NCI-H2227 treated with DMSO at 0.1 percent for 48 hours (cell line): Measurements from ENCODE around the gene IFNL2.
"Not testable (repeated sequence)": the region's sequence is repeated elsewhere in the genome, so short reads cannot be mapped to it uniquely, and the experiment has no call there.

Source experiments
- DNase-seq: peaks from one replicate; lab custom pipeline; 2025; lab: John Stamatoyannopoulos, UW

The IFNL2 gene

DNA sequence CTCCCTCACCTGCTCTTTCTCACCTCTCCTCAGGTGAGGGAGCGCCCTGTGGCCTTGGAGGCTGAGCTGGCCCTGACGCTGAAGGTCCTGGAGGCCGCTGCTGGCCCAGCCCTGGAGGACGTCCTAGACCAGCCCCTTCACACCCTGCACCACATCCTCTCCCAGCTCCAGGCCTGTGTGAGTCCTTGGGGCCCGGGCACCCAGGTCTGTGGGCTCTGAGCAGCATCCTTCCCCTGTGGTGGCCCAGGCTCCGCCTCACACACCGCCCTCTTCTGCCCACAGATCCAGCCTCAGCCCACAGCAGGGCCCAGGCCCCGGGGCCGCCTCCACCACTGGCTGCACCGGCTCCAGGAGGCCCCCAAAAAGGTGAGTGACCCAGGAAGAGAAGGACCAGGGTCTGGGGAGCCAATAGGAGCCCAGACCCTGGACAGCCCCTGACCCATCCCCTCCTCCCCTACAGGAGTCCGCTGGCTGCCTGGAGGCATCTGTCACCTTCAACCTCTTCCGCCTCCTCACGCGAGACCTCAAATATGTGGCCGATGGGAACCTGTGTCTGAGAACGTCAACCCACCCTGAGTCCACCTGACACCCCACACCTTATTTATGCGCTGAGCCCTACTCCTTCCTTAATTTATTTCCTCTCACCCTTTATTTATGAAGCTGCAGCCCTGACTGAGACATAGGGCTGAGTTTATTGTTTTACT is 29.9 kb downstream of the IFNL2 start:
- no peak for DNase-seq

GRCh38 chr19:39299404-39299803 is 31.2 kb downstream of the IFNL2 start:
- no peak for DNase-seq

- DNase-seq: no peak
These were observed 31.6 kb downstream of the IFNL2 start for GRCh38 chr19:39299832-39300231.

- DNase-seq: no peak
These were observed 32.8 kb downstream of the IFNL2 start for GRCh38 chr19:39301021-39301420.

DNA sequence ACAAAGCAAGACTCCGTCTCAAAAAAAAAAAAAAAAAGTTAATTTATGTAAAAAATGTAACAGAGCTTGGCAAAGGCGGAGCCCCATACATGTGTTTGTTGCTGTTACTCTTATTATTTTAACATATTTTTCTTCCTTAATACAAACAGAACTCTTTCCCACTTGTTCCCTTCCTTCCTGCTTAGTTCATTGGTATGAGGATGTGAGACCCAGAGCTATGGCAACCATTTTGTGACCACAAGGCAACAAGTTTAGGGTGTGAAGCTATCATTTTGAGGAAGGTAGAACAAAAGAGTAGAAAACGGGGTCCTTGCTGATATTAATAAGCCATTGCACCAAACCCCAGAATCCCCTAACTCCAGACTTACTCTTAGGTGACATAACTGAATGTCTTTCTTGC is 33.4 kb downstream of the IFNL2 start:
- no peak for DNase-seq

- no peak for DNase-seq
These were observed 35.4 kb downstream of the IFNL2 start for GRCh38 chr19:39303373-39304184.

DNA sequence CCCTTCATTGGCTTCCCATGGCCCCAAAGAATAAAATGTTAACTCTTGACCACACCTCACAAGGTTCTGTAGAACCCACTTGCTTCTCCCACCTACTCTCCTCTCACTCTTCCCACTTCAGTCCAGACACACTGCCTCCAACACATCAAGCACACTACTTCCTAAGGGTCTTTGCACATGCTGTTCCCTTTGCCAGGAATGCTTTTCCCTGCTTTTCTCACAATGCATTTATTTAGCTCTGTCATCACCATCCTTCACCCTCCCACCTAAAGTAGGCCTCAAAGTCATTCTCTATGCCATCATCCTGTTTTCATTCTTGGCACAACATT is 36.0 kb downstream of the IFNL2 start:
- DNase-seq: no peak

DNA sequence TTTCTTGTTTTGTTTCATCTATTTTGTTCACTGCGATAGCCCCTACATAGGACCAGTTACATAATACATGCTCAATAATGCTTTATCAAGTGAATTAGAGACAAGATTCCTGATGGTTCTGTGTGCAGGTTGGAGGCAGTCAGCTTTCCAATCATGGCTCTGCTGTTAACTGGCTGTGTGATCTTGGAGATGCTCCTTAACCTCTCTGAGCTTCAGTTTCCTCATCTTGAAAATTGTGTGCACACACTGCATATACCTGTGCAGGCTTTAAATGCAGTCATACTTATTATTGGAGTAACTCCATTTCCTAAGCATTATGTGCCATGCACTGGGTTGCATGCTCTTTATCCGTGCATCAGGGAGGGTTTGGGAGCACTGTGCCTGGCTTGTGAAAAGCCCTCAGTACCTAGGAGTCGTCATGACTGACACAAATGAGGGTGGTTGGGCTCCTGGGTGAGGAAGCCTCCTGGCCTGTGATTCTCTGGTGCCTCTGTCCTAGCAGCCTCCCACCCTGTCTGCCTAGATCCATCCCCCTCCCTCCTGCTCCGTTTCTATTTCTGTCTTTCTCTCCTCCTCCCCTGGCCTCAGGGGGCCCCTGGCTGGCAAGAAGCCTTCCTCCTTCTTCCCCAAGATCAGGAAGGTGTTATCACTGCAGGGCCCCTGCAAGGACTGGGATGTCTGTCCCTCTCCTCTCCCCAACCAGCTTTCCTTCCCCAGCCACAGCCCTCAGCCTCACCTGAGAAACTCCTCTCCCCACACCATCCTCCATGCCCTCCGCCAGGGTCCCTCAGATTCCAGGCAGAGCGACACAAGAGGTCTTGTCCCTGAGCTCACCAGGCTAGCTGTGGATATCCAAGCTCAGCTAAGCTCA is 36.7 kb downstream of the IFNL2 start:
- DNase-seq: peak; percentile 81

DNA sequence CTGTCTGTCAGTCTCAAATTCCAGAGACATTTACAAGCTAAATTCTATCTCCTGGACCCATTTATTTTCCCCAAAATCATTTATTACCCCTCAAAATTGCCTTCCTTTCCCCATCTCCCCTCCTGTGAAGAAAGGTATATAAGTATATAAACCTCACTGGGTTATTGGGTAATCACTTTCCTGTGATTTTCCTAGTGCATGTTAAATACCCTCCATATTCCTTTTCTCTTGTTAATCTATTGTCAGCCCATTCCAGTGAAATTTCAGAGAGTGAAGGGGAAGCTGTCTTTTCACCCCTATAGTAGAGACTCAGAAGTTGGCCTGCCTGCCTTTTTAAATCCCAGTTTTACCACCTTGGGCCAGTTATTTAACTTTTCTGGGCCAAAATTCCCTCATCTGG is 37.9 kb downstream of the IFNL2 start:
- DNase-seq: no peak

GRCh38 chr19:39307046-39307821 is 39.0 kb downstream of the IFNL2 start:
- DNase-seq: peak; percentile 37

GRCh38 chr19:39307822-39308530 is 39.8 kb downstream of the IFNL2 start:
- no peak for DNase-seq

DNA sequence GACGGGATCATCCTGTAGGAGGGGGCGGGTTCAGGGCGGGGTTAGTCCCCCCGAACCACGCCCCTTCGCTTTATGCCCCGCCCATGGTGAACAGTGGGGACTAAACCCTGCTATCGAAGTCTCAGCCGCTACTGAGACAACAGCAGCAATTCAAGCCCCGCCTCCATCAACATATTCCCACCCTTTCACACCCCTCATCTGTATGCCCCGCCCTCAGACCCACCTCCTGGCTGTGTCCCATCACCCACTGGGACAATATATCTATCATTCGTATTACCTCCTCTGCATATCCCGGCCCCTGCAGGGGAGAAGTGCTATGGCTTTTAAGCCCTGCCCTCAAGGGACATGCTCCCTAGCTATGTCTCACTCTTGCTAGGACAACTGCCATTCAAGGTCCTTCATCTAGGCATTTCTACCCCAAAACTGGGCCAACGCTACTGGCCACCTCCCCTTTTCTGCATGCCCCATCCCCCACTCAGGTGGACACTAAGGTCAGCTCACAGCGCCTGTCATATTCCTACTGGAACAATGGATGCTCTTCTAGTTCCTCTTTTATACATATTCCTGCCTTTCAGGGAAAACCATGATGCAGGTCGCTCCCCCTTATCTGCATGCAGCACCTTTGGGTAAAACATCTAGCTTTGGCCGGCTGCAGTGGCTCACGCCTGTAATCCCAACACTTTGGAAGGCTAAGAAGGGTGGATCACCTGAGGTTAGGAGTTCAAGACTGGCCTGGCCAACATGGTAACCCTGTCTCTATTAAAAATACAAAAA is 40.5 kb downstream of the IFNL2 start:
- no peak for DNase-seq

DNA sequence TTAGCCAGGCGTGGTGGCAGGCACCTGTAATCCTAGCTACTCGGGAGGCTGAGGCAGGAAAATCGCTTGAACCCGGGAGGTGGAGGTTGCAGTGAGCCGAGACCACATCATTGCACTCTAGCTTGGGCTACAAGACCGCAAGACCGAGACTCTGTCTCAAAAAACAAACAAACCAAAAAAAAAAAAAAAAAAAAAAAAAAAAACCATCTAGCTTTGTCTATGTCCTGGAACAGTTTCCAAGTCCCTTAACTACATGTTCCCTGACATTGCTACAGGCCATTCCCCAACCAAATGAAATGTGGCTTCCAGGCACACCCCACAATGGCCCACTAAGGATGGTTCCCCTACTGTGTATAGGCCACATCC is 41.1 kb downstream of the IFNL2 start:
- not testable (repeated sequence) for DNase-seq

DNA sequence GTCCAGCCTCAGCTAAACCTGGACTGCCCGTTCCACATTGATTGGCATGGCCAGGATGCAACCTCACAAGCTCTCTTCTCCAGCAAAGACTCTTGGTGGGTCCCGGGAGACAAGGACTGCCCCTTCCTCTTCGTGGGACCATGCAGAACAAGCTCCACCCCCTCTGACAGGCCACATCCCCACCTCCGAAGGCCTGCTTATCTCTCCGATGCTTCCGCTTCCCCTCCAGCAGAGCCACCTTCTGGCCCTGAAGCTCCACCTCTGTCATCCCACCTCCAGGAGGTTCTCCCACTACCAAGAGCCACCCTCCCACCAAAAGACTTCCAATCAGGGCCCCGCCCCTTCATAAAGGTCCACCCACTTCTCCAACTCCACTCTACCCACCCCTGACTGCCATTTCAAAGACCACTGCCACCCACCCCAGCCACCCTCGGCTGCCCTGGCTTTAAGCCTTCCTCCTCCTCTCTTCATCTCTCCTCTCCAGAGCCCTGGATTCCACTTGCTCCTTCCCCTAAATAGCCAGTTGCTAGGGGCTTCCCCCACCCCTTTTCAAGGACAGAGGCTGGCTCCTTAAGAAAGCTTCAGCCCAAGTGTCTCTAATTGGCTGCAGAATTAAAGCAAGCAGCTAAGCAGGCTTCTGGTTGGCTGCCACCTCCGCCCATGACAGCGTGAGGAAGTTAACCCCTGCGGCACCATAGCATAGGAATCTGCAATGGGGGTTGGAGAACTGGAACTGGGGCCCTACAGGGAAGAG is 42.5 kb downstream of the IFNL2 start:
- DNase-seq: no peak

DNA sequence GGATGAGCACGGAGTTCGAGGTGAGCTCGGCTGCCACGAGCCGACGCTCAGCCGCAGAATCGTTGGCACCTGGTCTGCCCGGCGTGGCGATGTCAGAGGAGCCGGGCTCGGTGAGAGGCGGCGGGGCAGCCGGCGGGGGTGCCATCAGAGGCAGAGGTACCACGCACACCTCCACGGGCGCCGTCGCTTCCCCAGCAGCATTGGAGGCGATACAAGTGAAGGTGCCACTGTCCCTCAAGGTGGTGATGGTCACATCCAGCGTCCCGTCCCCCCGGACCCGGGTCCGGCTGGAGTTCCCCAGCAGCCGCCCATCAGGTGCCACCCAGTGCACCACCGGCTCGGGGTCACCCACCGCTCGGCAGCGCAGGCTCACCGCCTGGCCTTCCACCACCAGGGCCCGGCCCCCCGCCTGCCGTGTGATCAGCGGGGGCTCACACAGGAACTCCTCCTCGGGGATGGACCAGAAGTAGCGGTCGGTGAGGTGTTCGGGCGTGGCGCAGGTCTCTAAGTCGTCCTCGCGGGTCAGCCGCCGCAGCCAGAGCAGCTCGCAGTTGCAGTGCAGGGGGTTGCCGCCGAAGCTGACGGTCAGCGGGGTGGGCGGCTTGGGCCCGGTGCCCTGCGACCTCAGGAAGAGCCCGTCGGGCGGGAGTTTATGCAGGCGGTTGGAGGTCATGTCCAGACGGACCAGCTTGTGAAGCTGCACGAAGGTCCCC is 46.0 kb downstream of the IFNL2 start:
- DNase-seq: no peak

GRCh38 chr19:39315933-39316332 is 47.7 kb downstream of the IFNL2 start:
- no peak for DNase-seq

DNA sequence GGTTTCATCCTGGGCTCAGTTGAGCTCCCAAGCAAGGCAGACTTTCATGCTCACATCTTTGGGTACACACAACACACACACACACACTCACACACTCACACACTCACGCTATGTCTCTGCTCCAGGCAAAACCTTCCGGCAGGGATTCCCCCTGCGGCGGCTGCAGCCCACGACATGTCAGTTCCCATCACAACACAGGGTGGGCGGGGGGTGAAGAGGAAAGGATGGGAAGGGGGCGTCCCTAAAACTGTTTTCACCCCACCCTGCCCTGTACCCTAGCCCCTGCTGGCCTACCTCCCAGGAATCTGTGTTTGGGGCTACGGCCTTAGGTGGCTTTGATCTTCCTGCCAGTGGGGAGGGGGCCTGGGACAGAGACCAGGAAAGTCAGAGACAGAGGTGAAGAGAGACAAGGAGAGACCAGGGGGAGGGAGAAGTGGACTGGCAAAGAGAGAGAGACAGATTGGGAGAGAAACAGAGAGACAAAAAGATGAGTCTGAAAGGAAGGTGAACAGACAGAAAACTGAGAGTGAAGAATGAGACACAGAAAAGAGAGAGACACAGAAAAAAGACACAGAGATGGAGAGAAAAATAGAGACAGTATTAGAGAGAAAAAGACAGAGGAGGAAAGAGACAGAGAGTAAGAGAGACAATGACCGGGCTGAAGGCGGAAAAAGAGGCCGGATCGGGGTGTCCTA is 48.6 kb downstream of the IFNL2 start:
- no peak for DNase-seq

- no peak for DNase-seq
These were observed 49.3 kb downstream of the IFNL2 start for GRCh38 chr19:39317476-39317875.

- no peak for DNase-seq
These were observed 49.9 kb downstream of the IFNL2 start for GRCh38 chr19:39318071-39318470.
